GM23338 (cell line): Measurements from ENCODE around the gene PDE4B. TPM values are rescaled to one million over a fixed set of nuclear protein-coding genes. Genes with fewer than 3 reads are reported as not detected.

ENCODE experiments used
- CREB1 ChIP-seq: fragments of 250-450 bp; sonication (Bioruptor Pico); IDR thresholded peaks from 2 replicates; pipeline ENCODE4 v1.5.0; 2020; ENCODE audit warnings: low read depth, mild to moderate bottlenecking, moderate library complexity
- EZH2phosphoT487 ChIP-seq: fragments of 200-600 bp; sonication (generic); IDR thresholded peaks from one replicate; pipeline ENCODE4 v1.8.1; 2018; ENCODE audit warnings: antibody characterized with exemption; ENCODE audit not compliant: unreplicated experiment
- JUNB ChIP-seq: IDR thresholded peaks from one replicate; pipeline ENCODE4 v1.6.1; 2016; ENCODE audit warnings: antibody characterized with exemption; ENCODE audit not compliant: unreplicated experiment
- STAT1 ChIP-seq: IDR thresholded peaks from one replicate; pipeline ENCODE4 v1.6.1; 2016; ENCODE audit warnings: antibody characterized with exemption; ENCODE audit not compliant: unreplicated experiment
- ZNF331 ChIP-seq: fragments of 250-450 bp; sonication (Bioruptor Pico); IDR thresholded peaks from 2 replicates; pipeline ENCODE4 v1.5.0; 2020; ENCODE audit warnings: low read depth, mild to moderate bottlenecking, moderate library complexity
- polyA plus RNA-seq: library from polyadenylated mRNA; unstranded; fragments of >200 nt; fragmentation: Nextera tagmentation; extraction: Ambion mirVana; gene quantifications from 2 replicates; pipeline ENCODE4 v1.2.1, GENCODE V29; 2016
- total RNA-seq: library from RNA; depleted of rRNA; stranded (reverse); fragments of >200 nt; shearing (Covaris generic); gene quantifications from 2 replicates; pipeline ENCODE4 v1.2.3, GENCODE V29; 2014
- TF ChIP-seq, protein P1 (sequence below): fragments of 250-450 bp; sonication (Bioruptor Pico); IDR thresholded peaks from 2 replicates; pipeline ENCODE4 v1.5.0; 2020; ENCODE audit warnings: mild to moderate bottlenecking, moderate library complexity
- TF ChIP-seq, protein P2 (sequence below): IDR thresholded peaks from 2 replicates; pipeline ENCODE4 v1.6.1; 2016; ENCODE audit warnings: antibody characterized with exemption
- TF ChIP-seq, protein P3 (sequence below): IDR thresholded peaks from one replicate; pipeline ENCODE4 v1.6.1; 2018; ENCODE audit warnings: antibody characterized with exemption; ENCODE audit not compliant: unreplicated experiment

Gene PDE4B
- total and polyA plus RNA-seq, 2 experiments from 2014 or later = 14.0 to 25.6 TPM

DNA sequence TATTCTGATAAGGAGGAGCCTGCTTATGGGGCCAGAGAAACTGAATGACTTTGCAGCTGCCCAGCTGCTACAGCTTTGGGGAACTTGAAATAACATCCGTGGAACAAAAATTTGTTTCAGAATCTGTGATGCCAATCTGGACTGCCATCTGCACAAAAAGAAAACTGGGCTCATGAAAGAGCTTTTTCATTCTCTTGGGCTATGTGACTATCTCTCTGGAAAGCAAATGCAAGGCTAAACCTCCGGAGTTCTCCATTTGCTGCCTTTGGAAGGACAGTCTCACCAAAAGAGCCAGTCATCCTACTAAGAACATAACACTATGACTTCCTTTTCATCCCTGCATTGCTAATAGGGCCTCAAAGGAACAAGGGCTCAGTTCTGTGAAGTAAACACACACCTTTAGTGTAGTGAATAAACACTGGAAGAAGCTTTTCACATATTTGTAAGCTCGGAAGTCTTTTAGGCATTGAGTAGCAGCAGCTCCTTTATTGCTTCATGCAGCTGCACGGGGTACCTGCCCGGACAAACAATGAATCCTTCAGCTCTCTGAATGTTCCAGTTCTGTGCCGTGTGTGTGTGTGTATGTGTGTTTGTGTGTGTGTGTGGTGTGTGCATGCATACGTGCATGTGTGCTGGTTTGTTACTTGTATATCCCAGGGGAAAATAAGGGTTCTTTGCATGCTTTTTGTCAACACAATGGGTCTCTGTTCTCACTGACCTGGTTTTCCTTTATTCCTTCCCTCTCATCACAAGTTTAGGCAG lies 485.7 kb downstream of the PDE4B start (continued):
- TF ChIP-seq, protein P1, sequence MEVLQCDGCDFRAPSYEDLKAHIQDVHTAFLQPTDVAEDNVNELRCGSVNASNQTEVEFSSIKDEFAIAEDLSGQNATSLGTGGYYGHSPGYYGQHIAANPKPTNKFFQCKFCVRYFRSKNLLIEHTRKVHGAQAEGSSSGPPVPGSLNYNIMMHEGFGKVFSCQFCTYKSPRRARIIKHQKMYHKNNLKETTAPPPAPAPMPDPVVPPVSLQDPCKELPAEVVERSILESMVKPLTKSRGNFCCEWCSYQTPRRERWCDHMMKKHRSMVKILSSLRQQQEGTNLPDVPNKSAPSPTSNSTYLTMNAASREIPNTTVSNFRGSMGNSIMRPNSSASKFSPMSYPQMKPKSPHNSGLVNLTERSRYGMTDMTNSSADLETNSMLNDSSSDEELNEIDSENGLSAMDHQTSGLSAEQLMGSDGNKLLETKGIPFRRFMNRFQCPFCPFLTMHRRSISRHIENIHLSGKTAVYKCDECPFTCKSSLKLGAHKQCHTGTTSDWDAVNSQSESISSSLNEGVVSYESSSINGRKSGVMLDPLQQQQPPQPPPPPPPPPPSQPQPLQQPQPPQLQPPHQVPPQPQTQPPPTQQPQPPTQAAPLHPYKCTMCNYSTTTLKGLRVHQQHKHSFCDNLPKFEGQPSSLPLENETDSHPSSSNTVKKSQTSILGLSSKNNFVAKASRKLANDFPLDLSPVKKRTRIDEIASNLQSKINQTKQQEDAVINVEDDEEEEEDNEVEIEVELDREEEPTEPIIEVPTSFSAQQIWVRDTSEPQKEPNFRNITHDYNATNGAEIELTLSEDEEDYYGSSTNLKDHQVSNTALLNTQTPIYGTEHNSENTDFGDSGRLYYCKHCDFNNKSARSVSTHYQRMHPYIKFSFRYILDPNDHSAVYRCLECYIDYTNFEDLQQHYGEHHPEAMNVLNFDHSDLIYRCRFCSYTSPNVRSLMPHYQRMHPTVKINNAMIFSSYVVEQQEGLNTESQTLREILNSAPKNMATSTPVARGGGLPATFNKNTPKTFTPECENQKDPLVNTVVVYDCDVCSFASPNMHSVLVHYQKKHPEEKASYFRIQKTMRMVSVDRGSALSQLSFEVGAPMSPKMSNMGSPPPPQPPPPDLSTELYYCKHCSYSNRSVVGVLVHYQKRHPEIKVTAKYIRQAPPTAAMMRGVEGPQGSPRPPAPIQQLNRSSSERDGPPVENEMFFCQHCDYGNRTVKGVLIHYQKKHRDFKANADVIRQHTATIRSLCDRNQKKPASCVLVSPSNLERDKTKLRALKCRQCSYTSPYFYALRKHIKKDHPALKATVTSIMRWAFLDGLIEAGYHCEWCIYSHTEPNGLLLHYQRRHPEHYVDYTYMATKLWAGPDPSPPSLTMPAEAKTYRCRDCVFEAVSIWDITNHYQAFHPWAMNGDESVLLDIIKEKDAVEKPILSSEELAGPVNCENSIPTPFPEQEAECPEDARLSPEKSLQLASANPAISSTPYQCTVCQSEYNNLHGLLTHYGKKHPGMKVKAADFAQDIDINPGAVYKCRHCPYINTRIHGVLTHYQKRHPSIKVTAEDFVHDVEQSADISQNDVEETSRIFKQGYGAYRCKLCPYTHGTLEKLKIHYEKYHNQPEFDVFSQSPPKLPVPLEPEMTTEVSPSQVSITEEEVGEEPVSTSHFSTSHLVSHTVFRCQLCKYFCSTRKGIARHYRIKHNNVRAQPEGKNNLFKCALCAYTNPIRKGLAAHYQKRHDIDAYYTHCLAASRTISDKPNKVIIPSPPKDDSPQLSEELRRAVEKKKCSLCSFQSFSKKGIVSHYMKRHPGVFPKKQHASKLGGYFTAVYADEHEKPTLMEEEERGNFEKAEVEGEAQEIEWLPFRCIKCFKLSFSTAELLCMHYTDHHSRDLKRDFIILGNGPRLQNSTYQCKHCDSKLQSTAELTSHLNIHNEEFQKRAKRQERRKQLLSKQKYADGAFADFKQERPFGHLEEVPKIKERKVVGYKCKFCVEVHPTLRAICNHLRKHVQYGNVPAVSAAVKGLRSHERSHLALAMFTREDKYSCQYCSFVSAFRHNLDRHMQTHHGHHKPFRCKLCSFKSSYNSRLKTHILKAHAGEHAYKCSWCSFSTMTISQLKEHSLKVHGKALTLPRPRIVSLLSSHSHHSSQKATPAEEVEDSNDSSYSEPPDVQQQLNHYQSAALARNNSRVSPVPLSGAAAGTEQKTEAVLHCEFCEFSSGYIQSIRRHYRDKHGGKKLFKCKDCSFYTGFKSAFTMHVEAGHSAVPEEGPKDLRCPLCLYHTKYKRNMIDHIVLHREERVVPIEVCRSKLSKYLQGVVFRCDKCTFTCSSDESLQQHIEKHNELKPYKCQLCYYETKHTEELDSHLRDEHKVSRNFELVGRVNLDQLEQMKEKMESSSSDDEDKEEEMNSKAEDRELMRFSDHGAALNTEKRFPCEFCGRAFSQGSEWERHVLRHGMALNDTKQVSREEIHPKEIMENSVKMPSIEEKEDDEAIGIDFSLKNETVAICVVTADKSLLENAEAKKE = no peak
- no peak for TF ChIP-seq EZH2phosphoT487
- TF ChIP-seq, protein P2, sequence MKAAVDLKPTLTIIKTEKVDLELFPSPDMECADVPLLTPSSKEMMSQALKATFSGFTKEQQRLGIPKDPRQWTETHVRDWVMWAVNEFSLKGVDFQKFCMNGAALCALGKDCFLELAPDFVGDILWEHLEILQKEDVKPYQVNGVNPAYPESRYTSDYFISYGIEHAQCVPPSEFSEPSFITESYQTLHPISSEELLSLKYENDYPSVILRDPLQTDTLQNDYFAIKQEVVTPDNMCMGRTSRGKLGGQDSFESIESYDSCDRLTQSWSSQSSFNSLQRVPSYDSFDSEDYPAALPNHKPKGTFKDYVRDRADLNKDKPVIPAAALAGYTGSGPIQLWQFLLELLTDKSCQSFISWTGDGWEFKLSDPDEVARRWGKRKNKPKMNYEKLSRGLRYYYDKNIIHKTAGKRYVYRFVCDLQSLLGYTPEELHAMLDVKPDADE = no peak
- no peak for TF ChIP-seq ZNF331 (CRISPR knock-in tag)
- TF ChIP-seq, protein P3, sequence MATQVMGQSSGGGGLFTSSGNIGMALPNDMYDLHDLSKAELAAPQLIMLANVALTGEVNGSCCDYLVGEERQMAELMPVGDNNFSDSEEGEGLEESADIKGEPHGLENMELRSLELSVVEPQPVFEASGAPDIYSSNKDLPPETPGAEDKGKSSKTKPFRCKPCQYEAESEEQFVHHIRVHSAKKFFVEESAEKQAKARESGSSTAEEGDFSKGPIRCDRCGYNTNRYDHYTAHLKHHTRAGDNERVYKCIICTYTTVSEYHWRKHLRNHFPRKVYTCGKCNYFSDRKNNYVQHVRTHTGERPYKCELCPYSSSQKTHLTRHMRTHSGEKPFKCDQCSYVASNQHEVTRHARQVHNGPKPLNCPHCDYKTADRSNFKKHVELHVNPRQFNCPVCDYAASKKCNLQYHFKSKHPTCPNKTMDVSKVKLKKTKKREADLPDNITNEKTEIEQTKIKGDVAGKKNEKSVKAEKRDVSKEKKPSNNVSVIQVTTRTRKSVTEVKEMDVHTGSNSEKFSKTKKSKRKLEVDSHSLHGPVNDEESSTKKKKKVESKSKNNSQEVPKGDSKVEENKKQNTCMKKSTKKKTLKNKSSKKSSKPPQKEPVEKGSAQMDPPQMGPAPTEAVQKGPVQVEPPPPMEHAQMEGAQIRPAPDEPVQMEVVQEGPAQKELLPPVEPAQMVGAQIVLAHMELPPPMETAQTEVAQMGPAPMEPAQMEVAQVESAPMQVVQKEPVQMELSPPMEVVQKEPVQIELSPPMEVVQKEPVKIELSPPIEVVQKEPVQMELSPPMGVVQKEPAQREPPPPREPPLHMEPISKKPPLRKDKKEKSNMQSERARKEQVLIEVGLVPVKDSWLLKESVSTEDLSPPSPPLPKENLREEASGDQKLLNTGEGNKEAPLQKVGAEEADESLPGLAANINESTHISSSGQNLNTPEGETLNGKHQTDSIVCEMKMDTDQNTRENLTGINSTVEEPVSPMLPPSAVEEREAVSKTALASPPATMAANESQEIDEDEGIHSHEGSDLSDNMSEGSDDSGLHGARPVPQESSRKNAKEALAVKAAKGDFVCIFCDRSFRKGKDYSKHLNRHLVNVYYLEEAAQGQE = no peak
- TF ChIP-seq JUNB = no peak
- TF ChIP-seq STAT1 = no peak
- TF ChIP-seq CREB1 (CRISPR knock-in tag) = no peak
